SK-N-SH (cell line): Measurements from ENCODE around the gene SPON1. TPM values are rescaled to one million over a fixed set of nuclear protein-coding genes. Genes with fewer than 3 reads are reported as not detected.

ENCODE experiments used
- CTCF ChIA-PET: fragments of 300-600, 350-600 bp; formaldehyde crosslinking; extraction: SDS; loops from one replicate; lab custom pipeline; 2021; lab: Yijun Ruan, JAX
- POLR2A ChIA-PET: fragments of 350-600 bp; sonication (Branson Sonifier 250); formaldehyde crosslinking; extraction: SDS; loops from one replicate; lab custom pipeline; 2020; ENCODE audit warnings: antibody characterized with exemption, inconsistent platforms; lab: Yijun Ruan, JAX
- DNase-seq: peaks from one replicate; pipeline ENCODE4 v3.0.0; 2012
- H2AFZ ChIP-seq: fragments of 200-600 bp; sonication (generic); 2 replicates; pipeline ENCODE4 v1.8.1; 2016; ENCODE audit warnings: antibody characterized with exemption, mild to moderate bottlenecking, low read depth
- H3F3A ChIP-seq: fragments of 200-600 bp; sonication (generic); replicated peaks from 2 replicates; pipeline ENCODE3; 2016; ENCODE audit warnings: antibody characterized with exemption, mild to moderate bottlenecking; ENCODE audit not compliant: insufficient read depth
- H3K27ac ChIP-seq, 2 experiments: fragments of 200-500 bp in 1 of 2; fragments of 200-600 bp in 1 of 2; sonication (Bioruptor generic) in 1 of 2; sonication (generic), shearing (Covaris generic) in 1 of 2; 2 replicates each; pipeline versions ENCODE4 v1.5.1 to v1.6.1; 2014 to 2016; ENCODE audit warnings: low read depth in 2 of 2, inconsistent platforms in 1 of 2, low read length in 1 of 2, mild to moderate bottlenecking in 1 of 2, mixed read lengths in 1 of 2
- H3K27me3 ChIP-seq: fragments of 200-600 bp; sonication (generic), shearing (Covaris generic); 2 replicates; pipeline ENCODE4 v1.6.1; 2016; ENCODE audit warnings: mixed run types; ENCODE audit not compliant: insufficient read depth
- H3K36me3 ChIP-seq, 2 experiments: fragments of 200-500 bp in 1 of 2; fragments of 200-600 bp in 1 of 2; sonication (Bioruptor generic) in 1 of 2; sonication (generic) in 1 of 2; replicated peaks in 1 of 2; 2 replicates each; pipeline versions ENCODE3 to v1.5.1; 2014 to 2016; ENCODE audit warnings: low read length in 1 of 2, mild to moderate bottlenecking in 1 of 2; ENCODE audit not compliant: insufficient read depth in 2 of 2, control insufficient read depth in 1 of 2
- H3K4me1 ChIP-seq, 2 experiments: fragments of 200-500 bp in 1 of 2; fragments of 200-600 bp in 1 of 2; sonication (Bioruptor generic) in 1 of 2; sonication (generic), shearing (Covaris generic) in 1 of 2; 2 replicates each; pipeline versions ENCODE4 v1.5.1 to v1.6.1; 2014 to 2016; ENCODE audit warnings: low read depth in 1 of 2, low read length in 1 of 2, mixed run types in 1 of 2; ENCODE audit not compliant: insufficient read depth in 2 of 2, control insufficient read depth in 1 of 2
- H3K4me2 ChIP-seq: fragments of 200-600 bp; sonication (generic), shearing (Covaris generic); 2 replicates; pipeline ENCODE4 v1.6.1; 2017; ENCODE audit warnings: mixed run types
- H3K4me3 ChIP-seq, 2 experiments: fragments of 200-500 bp in 1 of 2; fragments of 200-600 bp in 1 of 2; sonication (Bioruptor generic) in 1 of 2; sonication (generic), shearing (Covaris generic) in 1 of 2; 2 replicates each; pipeline versions ENCODE4 v1.5.1 to v1.8.1; 2014 to 2016; ENCODE audit warnings: low read depth in 2 of 2, inconsistent platforms in 1 of 2, low read length in 1 of 2, mild to moderate bottlenecking in 1 of 2, mixed read lengths in 1 of 2, moderate library complexity in 1 of 2
- H3K79me2 ChIP-seq: fragments of 200-600 bp; sonication (generic); 2 replicates; pipeline ENCODE4 v1.8.1; 2017; ENCODE audit warnings: mild to moderate bottlenecking; ENCODE audit not compliant: insufficient read depth
- H3K9ac ChIP-seq: fragments of 200-600 bp; sonication (generic); 2 replicates; pipeline ENCODE4 v1.6.1; 2017; ENCODE audit warnings: mixed run types
- H3K9me2 ChIP-seq: fragments of 200-600 bp; sonication (generic); 2 replicates; pipeline ENCODE4 v1.6.1; 2017; ENCODE audit warnings: mixed run types
- H3K9me3 ChIP-seq: fragments of 200-600 bp; sonication (generic); 2 replicates; pipeline ENCODE4 v1.6.1; 2017; ENCODE audit warnings: mixed run types, mild to moderate bottlenecking, moderate library complexity
- H4K20me1 ChIP-seq: fragments of 200-600 bp; sonication (generic); 2 replicates; pipeline ENCODE4 v1.6.1; 2017; ENCODE audit warnings: mild to moderate bottlenecking, mixed run types; ENCODE audit not compliant: insufficient read depth
- ELF1 ChIP-seq: IDR thresholded peaks from 2 replicates; pipeline ENCODE4 v1.4.0; 2012
- EZH2phosphoT487 ChIP-seq: fragments of 200-600 bp; sonication (generic); IDR thresholded peaks from 2 replicates; pipeline ENCODE4 v1.6.1; 2017; ENCODE audit warnings: low read depth, mixed run types, mild to moderate bottlenecking, antibody characterized with exemption, moderate library complexity, borderline replicate concordance
- FOXJ3 ChIP-seq: sonication (generic); formaldehyde crosslinking; IDR thresholded peaks from 2 replicates; pipeline ENCODE4 v1.5.1; 2020; ENCODE audit warnings: mild to moderate bottlenecking, missing genetic modification reagents
- IRF3 ChIP-seq: fragments of 150-350 bp; IDR thresholded peaks from 2 replicates; pipeline ENCODE4 v1.6.1; 2016; ENCODE audit warnings: mild to moderate bottlenecking, low read depth, low read length
- JUND ChIP-seq: IDR thresholded peaks from 2 replicates; pipeline ENCODE4 v1.4.0; 2012
- MXI1 ChIP-seq: IDR thresholded peaks from 2 replicates; pipeline ENCODE4 v1.6.1; 2012; ENCODE audit warnings: mild to moderate bottlenecking, low read depth, low read length, improper control_type of control experiment
- NFIC ChIP-seq: IDR thresholded peaks from 2 replicates; pipeline ENCODE4 v1.4.0; 2012; ENCODE audit warnings: borderline replicate concordance
- NRF1 ChIP-seq: IDR thresholded peaks from 2 replicates; pipeline ENCODE4 v1.6.1; 2012; ENCODE audit warnings: low read depth, mild to moderate bottlenecking, low read length
- POLR2AphosphoS5 ChIP-seq: IDR thresholded peaks from 2 replicates; pipeline ENCODE4 v1.6.1; 2012; ENCODE audit warnings: low read depth, low read length
- RCOR1 ChIP-seq: fragments of 150-350 bp; IDR thresholded peaks from 2 replicates; pipeline ENCODE4 v1.6.1; 2017; ENCODE audit warnings: antibody characterized with exemption, low read length
- SIN3A ChIP-seq: IDR thresholded peaks from 2 replicates; pipeline ENCODE4 v1.6.1; 2012; ENCODE audit warnings: low read depth, mild to moderate bottlenecking, low read length, moderate library complexity, borderline replicate concordance
- SMC3 ChIP-seq: IDR thresholded peaks from 2 replicates; pipeline ENCODE4 v1.6.1; 2012; ENCODE audit warnings: low read depth, low read length, improper control_type of control experiment
- TAF1 ChIP-seq: IDR thresholded peaks from 2 replicates; pipeline ENCODE4 v1.6.1; 2012; ENCODE audit warnings: low read depth, mild to moderate bottlenecking, low read length, moderate library complexity, borderline replicate concordance
- TCF12 ChIP-seq: IDR thresholded peaks from 2 replicates; pipeline ENCODE4 v1.4.0; 2012
- TEAD4 ChIP-seq: IDR thresholded peaks from 2 replicates; pipeline ENCODE4 v1.4.0; 2012; ENCODE audit warnings: mild to moderate bottlenecking, borderline replicate concordance; ENCODE audit not compliant: insufficient read depth
- USF2 ChIP-seq: fragments of 150-350 bp; IDR thresholded peaks from 2 replicates; pipeline ENCODE4 v1.6.1; 2017; ENCODE audit warnings: antibody characterized with exemption, low read length, low read depth, borderline replicate concordance
- YY1 ChIP-seq: IDR thresholded peaks from 2 replicates; pipeline ENCODE4 v1.4.0; 2012; ENCODE audit warnings: low read depth, mild to moderate bottlenecking
- WGBS: methylation state at CpG from one replicate; pipeline ENCODE4 v1.1.6; 2017; ENCODE audit warnings: low lambda C conversion rate; 5-methylcytosine and 5-hydroxymethylcytosine counted together
- polyA plus RNA-seq, 3 experiments: library from polyadenylated mRNA; depleted of rRNA; stranded (reverse); fragments of >200 nt; gene quantifications; 2 replicates each; pipeline ENCODE4 v1.2.3, GENCODE V29; 2012
- TF ChIP-seq, protein P1 (sequence below): IDR thresholded peaks from 2 replicates; pipeline ENCODE4; 2012
- TF ChIP-seq, protein P2 (sequence below): IDR thresholded peaks from 2 replicates; pipeline ENCODE4 v1.4.0; 2012; ENCODE audit warnings: low read depth, borderline replicate concordance

Gene SPON1
- polyA plus RNA-seq, 1 of the 3 experiments (the other 2 are of a cell fraction) = not detected

DNA sequence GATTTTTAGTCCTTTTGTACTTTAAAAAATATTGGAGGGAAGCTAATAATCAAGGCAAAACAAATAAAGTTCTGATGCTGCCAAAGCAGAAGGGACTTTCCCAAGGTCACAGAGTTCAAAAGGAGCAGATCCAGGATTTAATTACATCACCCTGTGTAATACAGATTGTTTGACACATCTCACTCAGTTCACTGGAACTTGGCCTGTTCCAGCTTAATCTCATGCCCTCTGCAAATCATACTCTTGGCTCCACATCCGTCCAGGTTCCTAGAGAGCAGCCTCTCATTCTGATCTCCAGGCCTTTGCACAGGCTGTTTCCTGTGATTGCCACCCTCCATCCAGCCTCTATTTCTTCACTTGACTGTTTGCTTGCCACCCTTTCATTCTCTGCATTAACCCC lies 151.7 kb downstream of the SPON1 start:
- POLR2A ChIA-PET = no interaction called here
- DNase-seq = no peak

GRCh38 chr11:14114786-14115185 lies 152.3 kb downstream of the SPON1 start:
- no peak overlapping the region for H3K4me2 ChIP-seq
- TF ChIP-seq TEAD4 (no peak), NFIC (no peak), SMC3 (no peak), USF2 (no peak), RCOR1 (no peak), FOXJ3 (CRISPR knock-in tag) (no peak), MXI1 (no peak), ELF1 (no peak), TAF1 (no peak), TCF12 (no peak), IRF3 (no peak), POLR2AphosphoS5 (no peak), NRF1 (no peak), YY1 (no peak)
- TF ChIP-seq, protein P1, sequence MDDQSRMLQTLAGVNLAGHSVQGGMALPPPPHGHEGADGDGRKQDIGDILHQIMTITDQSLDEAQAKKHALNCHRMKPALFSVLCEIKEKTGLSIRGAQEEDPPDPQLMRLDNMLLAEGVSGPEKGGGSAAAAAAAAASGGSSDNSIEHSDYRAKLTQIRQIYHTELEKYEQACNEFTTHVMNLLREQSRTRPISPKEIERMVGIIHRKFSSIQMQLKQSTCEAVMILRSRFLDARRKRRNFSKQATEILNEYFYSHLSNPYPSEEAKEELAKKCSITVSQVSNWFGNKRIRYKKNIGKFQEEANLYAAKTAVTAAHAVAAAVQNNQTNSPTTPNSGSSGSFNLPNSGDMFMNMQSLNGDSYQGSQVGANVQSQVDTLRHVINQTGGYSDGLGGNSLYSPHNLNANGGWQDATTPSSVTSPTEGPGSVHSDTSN = no peak
- no peaks in the 10 kb centered on the region for H3K36me3 ChIP-seq
- no peak for DNase-seq
- ChIA-PET POLR2A (no interaction called here), CTCF (interaction anchor here (1.2 kb wide), 1 partner anchor 34 kb away, joined by 3 read pairs; no protein-coding TSS in a partner anchor)
- no peak overlapping the region for H3K9ac ChIP-seq
- no peaks in the 10 kb centered on the region for H4K20me1 ChIP-seq
- H3K4me3 ChIP-seq = no peak overlapping the region
- no peaks in the 10 kb centered on the region for H3K27me3 ChIP-seq
- WGBS = 23% methylated on average over 2 of the region's 2 CpGs
- H3K27ac ChIP-seq = no peak overlapping the region
- no peaks in the 10 kb centered on the region for H3K9me3 ChIP-seq
- H2AFZ ChIP-seq = no peak overlapping the region
- no peaks in the 10 kb centered on the region; a peak in 1 of 4 replicates for H3K4me1 ChIP-seq
- H3F3A ChIP-seq = no peaks in the 10 kb centered on the region
- no peaks in the 10 kb centered on the region for H3K79me2 ChIP-seq
- no peaks in the 10 kb centered on the region for H3K9me2 ChIP-seq

More for the DNA sequence above, 151.7 kb downstream of the SPON1 start:
- Histone ChIP-seq H3K4me2 (no peak overlapping the region), H3K9me2 (no peaks in the 10 kb centered on the region), H3K9me3 (no peaks in the 10 kb centered on the region), H3K79me2 (no peaks in the 10 kb centered on the region), H3K9ac (no peak overlapping the region), H3K36me3 (no peaks in the 10 kb centered on the region), H3K27me3 (no peaks in the 10 kb centered on the region), H3K4me3 (no peak overlapping the region), H2AFZ (no peak overlapping the region), H3F3A (no peaks in the 10 kb centered on the region), H4K20me1 (no peaks in the 10 kb centered on the region), H3K27ac (no peak overlapping the region), H3K4me1 (no peaks in the 10 kb centered on the region; a peak in 1 of 4 replicates)
- CTCF ChIA-PET = no interaction called here
- no peak for TF ChIP-seq TCF12
- TF ChIP-seq SIN3A = no peak
- no peak for TF ChIP-seq YY1
- no peak for TF ChIP-seq IRF3
- TF ChIP-seq, protein P2, sequence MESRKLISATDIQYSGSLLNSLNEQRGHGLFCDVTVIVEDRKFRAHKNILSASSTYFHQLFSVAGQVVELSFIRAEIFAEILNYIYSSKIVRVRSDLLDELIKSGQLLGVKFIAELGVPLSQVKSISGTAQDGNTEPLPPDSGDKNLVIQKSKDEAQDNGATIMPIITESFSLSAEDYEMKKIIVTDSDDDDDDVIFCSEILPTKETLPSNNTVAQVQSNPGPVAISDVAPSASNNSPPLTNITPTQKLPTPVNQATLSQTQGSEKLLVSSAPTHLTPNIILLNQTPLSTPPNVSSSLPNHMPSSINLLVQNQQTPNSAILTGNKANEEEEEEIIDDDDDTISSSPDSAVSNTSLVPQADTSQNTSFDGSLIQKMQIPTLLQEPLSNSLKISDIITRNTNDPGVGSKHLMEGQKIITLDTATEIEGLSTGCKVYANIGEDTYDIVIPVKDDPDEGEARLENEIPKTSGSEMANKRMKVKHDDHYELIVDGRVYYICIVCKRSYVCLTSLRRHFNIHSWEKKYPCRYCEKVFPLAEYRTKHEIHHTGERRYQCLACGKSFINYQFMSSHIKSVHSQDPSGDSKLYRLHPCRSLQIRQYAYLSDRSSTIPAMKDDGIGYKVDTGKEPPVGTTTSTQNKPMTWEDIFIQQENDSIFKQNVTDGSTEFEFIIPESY = no peak
- TF ChIP-seq ELF1 = no peak
- TF ChIP-seq JUND = no peak
- no peak for TF ChIP-seq EZH2phosphoT487
- no peak for TF ChIP-seq POLR2AphosphoS5
- 33% methylated on average over 1 of the region's 1 CpG for WGBS
